Measurements from ENCODE around the gene UBQLN1.
"Not testable (repeated sequence)": the region's sequence is repeated elsewhere in the genome, so short reads cannot be mapped to it uniquely, and the experiment has no call there.

Gene UBQLN1

DNA sequence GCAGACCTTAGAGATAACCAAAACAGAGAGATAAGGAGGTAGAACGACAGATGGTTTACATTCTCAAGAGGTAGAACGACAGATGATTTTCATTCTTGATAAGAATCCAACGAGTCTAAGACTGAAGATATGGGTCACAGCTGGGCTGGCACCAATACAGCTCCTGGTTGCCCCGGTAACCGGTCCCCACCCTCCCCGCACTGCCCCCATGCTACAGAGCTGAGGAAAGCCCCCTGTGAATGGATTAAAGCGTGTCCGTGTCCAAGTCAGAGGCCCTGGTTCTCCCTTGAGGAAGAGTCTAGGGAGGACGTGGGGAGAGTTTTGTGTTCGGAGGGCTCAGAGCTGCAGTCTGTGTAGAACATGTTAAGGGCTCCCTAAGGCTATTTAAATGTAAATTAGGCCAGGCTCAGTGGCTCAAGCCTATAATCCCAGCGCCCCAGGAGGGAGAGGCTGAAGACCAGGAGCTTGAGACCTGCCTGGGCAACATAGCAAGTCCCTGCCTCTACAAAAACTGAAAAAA, 76.8 kb downstream of the UBQLN1 start:
- DNase-seq: no peak

DNA sequence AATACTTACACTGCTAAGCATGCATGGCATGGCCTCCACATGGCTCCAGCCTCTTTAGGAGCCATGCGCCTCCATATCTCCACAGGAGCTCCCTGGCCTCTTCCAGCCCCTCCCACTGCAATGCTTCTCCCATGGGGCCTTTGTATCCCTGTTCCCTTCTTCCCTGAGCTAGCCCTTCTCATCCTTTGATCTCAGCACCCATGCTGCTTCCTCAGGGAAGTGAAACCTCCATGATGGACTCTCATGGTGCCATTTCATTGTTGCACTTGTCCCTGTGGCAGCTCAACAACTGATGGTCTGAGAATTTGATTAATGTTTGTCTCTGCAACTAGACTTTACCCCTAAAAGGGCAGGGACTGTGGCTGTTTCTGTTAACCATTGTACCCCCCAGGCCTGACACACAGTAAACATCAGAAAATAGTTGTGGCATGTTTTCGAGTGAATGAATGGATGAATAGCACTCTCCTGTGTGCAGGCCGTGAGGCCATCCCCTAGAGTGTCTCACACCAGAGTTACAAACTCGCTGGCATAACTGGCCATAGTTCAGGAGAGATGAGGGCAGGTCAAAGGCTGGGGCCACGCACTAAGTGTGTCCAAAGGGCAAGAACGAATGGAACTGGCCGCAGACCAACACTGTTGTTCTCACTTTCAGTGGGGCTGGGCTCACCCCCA, 78.2 kb downstream of the UBQLN1 start:
- DNase-seq: no peak

DNA sequence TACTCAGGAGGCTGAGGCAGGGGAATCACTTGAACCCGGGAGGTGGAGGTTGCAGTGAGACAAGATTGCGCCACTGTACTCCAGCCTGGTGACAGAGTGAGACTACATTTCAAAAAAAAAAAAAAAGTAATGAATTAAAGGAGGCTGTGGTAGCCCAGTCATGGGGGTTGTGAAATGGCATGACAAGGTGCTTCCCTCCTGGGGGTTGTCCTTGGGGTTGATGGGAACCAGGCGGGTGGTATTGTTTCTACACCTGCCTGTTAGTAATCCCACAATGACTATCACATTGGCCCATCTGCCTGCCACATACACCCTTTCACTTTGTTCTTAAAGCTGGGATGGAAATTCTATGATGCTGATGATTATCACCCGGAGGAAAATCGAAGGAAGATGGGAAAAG, 79.2 kb downstream of the UBQLN1 start:
- DNase-seq: no peak

DNA sequence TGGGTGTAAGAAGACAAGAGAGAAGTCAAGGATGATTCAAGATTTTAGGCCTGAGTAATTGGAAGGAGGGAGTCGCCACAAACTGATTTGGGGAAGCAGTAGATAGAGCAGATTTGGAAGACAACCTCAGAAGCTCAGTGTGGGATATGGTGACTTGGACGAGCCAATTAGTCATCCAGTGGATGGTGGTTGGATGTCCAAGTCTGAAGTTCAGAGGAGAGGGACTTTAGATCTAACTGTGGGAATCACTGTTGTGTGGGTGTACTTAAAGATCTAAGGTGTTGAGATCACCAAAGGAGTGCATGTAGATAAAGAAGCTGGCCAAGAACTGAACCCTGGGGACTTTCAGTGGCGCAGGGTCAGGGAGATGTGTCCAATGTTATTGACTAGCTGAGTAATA, 82.6 kb downstream of the UBQLN1 start:
- no peak for DNase-seq

DNA sequence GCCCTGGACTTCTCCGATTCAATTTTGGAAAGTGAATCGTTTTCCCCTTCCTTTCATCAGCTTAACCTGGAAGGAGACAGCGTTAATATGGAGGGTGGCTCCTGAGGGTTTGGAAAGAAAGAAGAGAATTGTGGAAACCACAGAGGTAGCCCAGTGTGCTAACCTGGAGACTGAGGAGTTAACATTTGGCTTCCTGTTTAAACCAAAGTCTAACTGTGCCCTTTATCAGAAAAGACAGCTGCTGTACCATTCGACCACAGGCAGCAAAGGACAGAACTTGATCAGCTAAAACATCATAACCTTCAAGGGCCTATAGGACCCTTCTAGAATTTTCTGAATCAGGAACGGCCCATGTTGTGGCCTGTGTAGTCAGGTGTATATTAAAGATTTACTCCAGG, 84.1 kb downstream of the UBQLN1 start:
- DNase-seq: no peak

DNA sequence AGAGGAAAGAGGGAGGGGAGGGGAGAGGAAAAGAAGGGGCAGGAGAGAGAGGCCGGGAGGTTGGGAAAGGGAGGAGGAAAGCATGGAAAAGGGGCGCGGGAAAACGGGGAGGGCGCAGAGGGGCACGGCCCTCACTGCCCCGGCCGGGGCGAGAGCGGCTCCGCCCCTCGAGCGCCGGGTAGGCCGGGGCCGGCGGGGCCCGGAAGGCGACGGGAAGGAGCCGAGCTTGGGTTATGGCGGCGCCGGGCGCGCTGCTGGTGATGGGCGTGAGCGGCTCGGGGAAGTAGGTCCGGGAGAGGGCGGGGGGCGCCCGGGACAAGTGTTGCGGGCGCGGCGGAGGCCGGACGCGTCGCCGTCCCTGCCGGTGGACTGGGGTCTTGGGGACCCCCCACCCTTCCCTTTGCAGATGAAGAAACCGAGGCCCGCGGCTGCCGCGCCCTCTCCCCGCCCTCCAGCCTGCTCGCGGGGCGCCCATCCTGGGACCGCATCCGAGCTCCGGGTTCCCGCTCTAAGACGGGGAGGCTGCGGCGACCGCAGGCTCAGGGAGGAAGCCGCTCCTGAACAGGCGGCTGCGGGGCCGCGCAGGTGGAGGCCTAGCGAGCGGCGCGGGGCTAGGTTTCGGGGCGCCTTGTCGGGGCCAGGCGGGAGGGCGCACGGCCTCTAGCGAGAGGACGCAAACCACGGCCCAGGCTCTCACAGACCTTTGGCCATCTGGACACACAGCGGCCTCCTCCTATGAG, 84.6 kb downstream of the UBQLN1 start, which contains the start of gene IDNK:
TSS of gene IDNK (plus strand) at position 205 of the 740 bp plus-strand sequence. CDS start at position 234, 29 bp downstream.
- DNase-seq: peak; percentile 89

DNA sequence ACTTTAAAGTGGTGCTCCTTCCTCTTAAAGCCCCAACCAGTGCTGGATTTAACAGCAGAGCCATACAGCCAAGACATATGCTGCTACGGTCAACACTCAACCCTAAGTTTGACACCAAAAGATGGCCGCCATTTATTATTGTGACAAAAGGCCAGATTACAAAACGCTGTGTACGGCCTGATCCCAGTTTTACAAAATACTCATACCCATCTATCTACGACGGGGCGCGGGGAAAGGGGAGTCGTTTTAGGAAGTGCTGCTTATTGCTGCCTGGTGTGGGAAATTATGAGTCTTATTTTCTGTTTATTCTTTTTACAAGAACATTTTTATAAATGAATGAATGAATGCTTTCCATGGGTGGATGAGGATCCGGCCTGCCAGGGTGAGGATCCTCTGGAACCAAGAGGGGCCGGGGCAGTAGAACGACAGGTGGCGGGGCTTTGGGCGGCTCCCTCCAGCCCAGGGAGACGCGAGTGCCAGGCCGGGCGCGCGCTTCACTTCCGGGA, 85.3 kb downstream of the UBQLN1 start:
- DNase-seq: no peak

DNA sequence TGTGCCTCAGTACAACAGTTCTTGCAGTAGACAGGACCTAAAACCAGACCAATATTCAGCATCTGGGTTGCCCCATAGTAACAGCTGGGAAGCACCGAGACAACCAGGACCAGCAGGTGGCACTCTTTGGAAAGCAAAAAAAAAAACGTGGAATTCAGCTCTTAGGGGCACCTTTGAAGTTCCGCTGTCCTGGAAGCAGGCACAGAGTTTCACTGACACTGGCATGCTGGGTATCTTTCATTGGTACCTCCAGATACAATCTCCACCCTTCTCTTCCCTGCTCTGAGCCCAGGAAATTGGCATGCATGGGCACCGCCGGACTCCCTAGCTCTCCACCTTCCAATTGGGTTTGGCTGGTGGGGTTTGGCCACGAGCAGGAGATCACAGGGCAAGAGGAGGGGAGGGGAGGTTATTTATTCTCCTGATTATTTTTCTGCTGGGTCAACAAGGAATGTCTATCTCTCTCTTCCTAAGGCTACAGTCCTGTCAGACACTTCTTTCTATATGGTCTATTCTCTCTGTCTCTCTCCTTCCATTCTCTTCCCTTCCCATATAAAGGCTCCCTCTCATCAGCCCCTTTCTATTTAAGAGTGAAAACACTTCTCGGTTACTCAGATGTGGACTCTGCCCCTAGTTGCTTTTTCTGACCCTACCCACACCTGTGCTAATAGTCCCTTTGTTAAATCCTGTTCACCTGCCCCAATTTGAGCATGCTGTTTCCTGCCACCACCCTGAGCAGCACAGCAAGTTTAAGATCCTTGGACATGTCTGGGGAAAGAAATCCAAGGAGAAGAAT, 86.7 kb downstream of the UBQLN1 start:
- peak; percentile 28 for DNase-seq

DNA sequence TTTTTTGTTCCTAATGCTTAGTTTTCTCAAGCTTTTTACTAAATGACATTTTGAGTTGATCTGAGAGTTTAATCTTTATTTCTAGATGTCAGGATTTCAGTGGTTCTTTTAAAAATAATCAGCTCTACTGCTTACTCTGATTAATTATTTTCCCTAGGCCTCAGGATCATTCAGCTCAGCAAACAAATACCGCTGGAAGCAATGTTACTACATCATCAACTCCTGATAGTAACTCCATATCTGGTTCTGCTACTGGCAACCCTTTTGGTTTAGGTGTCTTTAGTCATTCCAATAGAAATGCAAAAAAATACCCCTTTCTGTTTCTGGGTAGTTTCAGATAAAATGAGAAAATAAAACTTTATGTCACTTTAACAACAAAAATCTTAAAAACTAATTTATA, 90.5 kb downstream of the UBQLN1 start:
- DNase-seq: no peak

DNA sequence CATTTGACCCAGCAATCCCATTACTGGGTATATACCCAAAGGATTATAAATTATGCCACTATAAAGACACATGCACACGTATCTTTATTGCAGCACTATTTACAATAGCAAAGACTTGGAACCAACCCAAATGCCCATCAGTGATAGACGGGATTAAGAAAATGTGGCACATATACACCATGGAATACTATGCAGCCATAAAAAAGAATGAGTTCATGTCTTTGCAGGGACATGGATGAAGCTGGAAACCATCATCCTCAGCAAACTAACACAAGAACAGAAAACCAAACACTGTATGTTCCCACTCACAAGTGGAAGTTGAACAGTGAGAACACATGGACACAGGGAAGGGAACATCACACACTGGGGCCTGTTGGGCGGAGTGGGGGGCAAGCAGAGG, 94.5 kb downstream of the UBQLN1 start:
- not testable (repeated sequence) for DNase-seq

Data from right hindlimb (tissue), 1 donor.